CD14-positive monocyte (primary cell): ENCODE measurements around the gene BCL10. TPM values are rescaled to one million over a fixed set of nuclear protein-coding genes. Genes with fewer than 3 reads are reported as not detected.

Source experiments
- DNase-seq, 3 donors: peaks; one replicate each; pipeline ENCODE4 v3.0.0-alpha.2; 2011 to 2022
- H2AFZ ChIP-seq: 2 replicates; pipeline ENCODE4 v1.6.0; 2012; ENCODE audit warnings: mild to moderate bottlenecking, low read depth, low read length, inconsistent platforms; ENCODE audit not compliant: insufficient read depth, poor library complexity, severe bottlenecking
- H3K27ac ChIP-seq, 2 donors: 1 replicate in 1 of 2; 2 replicates in 1 of 2; pipeline ENCODE4 v1.5.1; 2012 to 2013; ENCODE audit warnings: low read length in 2 of 2, control low read depth in 1 of 2, inconsistent platforms in 1 of 2, low read depth in 1 of 2, mild to moderate bottlenecking in 1 of 2
- H3K27me3 ChIP-seq, 2 donors: one replicate each; pipeline versions ENCODE4 v1.6.0 to v1.6.1; 2011 to 2013; ENCODE audit warnings: low read length in 2 of 2; ENCODE audit not compliant: control insufficient read depth in 2 of 2, insufficient read depth in 2 of 2
- H3K36me3 ChIP-seq, 2 donors: replicated peaks in 1 of 2; 1 replicate in 1 of 2; 2 replicates in 1 of 2; pipeline versions ENCODE4 v1.5.1 to v1.6.1; 2012 to 2013; ENCODE audit warnings: low read length in 2 of 2, control low read depth in 1 of 2, inconsistent platforms in 1 of 2, mild to moderate bottlenecking in 1 of 2; ENCODE audit not compliant: insufficient read depth in 2 of 2, control insufficient read depth in 1 of 2
- H3K4me1 ChIP-seq, 2 donors: 1 replicate in 1 of 2; 2 replicates in 1 of 2; pipeline versions ENCODE4 v1.5.1 to v1.6.1; 2012 to 2013; ENCODE audit warnings: low read length in 2 of 2, control low read depth in 1 of 2, inconsistent platforms in 1 of 2, mild to moderate bottlenecking in 1 of 2, moderate library complexity in 1 of 2; ENCODE audit not compliant: insufficient read depth in 2 of 2, control insufficient read depth in 1 of 2
- H3K4me2 ChIP-seq: replicated peaks from 2 replicates; pipeline ENCODE3; 2012; ENCODE audit warnings: low read length, moderate library complexity, mild to moderate bottlenecking; ENCODE audit not compliant: poor library complexity, severe bottlenecking; ENCODE audit errors: extremely low read depth
- H3K4me3 ChIP-seq, 3 experiments: fragments of 200-600 bp in 1 of 3; sonication (generic) in 1 of 3; replicated peaks in 1 of 3; 1 replicate in 2 of 3; 2 replicates in 1 of 3; pipeline ENCODE4 v1.5.1; 2011 to 2013; ENCODE audit warnings: low read length in 3 of 3, mild to moderate bottlenecking in 3 of 3, control low read depth in 2 of 3, low read depth in 2 of 3, inconsistent platforms in 1 of 3, moderate library complexity in 1 of 3
- H3K79me2 ChIP-seq: 2 replicates; pipeline ENCODE4 v1.6.0; 2012; ENCODE audit warnings: mild to moderate bottlenecking, control low read depth, inconsistent platforms, low read length, moderate library complexity; ENCODE audit not compliant: insufficient read depth
- H3K9ac ChIP-seq: 2 replicates; pipeline ENCODE4 v1.6.0; 2017; ENCODE audit warnings: low read length, mild to moderate bottlenecking; ENCODE audit not compliant: insufficient read depth, poor library complexity, severe bottlenecking
- H3K9me3 ChIP-seq, 2 donors: replicated peaks in 1 of 2; 1 replicate in 1 of 2; 2 replicates in 1 of 2; pipeline versions ENCODE4 v1.5.1 to v1.6.1; 2012 to 2013; ENCODE audit warnings: low read length in 2 of 2, control low read depth in 1 of 2; ENCODE audit not compliant: control insufficient read depth in 1 of 2, insufficient read depth in 1 of 2
- H4K20me1 ChIP-seq: 2 replicates; pipeline ENCODE4 v1.6.0; 2012; ENCODE audit warnings: mild to moderate bottlenecking, low read length, control low read depth, moderate library complexity; ENCODE audit not compliant: insufficient read depth
- H3K27ac Mint-ChIP-seq, 7 donors: one replicate each; pipeline ENCODE4 v1.8.0; 2020; ENCODE audit warnings: mild to moderate bottlenecking in 7 of 7, mixed read lengths in 7 of 7, moderate library complexity in 6 of 7, inconsistent platforms in 2 of 7
- H3K27me3 Mint-ChIP-seq, 3 donors: one replicate each; pipeline ENCODE4 v1.8.0; 2021 to 2022; ENCODE audit warnings: low read depth in 3 of 3, mild to moderate bottlenecking in 3 of 3, mixed read lengths in 3 of 3, moderate library complexity in 3 of 3, inconsistent platforms in 1 of 3
- H3K36me3 Mint-ChIP-seq, 2 donors: one replicate each; pipeline ENCODE4 v1.8.0; 2020; ENCODE audit warnings: mixed read lengths in 2 of 2, inconsistent platforms in 1 of 2, mild to moderate bottlenecking in 1 of 2
- H3K4me1 Mint-ChIP-seq: one replicate; pipeline ENCODE4 v1.8.0; 2020; ENCODE audit warnings: mild to moderate bottlenecking, mixed read lengths
- H3K4me3 Mint-ChIP-seq, 2 donors: one replicate each; pipeline ENCODE4 v1.8.0; 2020; ENCODE audit warnings: mild to moderate bottlenecking in 2 of 2, mixed read lengths in 2 of 2, moderate library complexity in 1 of 2
- H3K9me3 Mint-ChIP-seq, 7 donors: one replicate each; pipeline ENCODE4 v1.8.0; 2020 to 2022; ENCODE audit warnings: mixed read lengths in 7 of 7, mild to moderate bottlenecking in 6 of 7, moderate library complexity in 6 of 7, inconsistent platforms in 2 of 7
- WGBS: methylation state at CpG from one replicate; pipeline ENCODE4 v1.1.5; 2013; ENCODE audit warnings: missing lambda C conversion rate; ENCODE audit not compliant: insufficient coverage; 5-methylcytosine and 5-hydroxymethylcytosine counted together
- intact Hi-C, 2 donors: fragments of 100-400 bp; cut with micrococcal nuclease; formaldehyde crosslinking; loops; one replicate each; pipeline versions ENCODE4 v1.15.0 to v1.15.1; 2023
- polyA plus RNA-seq, 3 donors: library from polyadenylated mRNA; depleted of rRNA in 1 of 3; unstranded in 2 of 3; stranded (reverse) in 1 of 3; fragments of 300-500 nt in 2 of 3; fragments of >200 nt in 1 of 3; fragmentation: Illumina TruSeq in 2 of 3; gene quantifications; 1 replicate in 2 of 3; 2 replicates in 1 of 3; pipeline ENCODE4 v1.2.3, GENCODE V29; 2012 to 2021
- TF ChIP-seq, protein P1 (sequence below): fragments of 200-600 bp; IDR thresholded peaks from one replicate; pipeline ENCODE4 v1.8.0; 2022; ENCODE audit warnings: antibody characterized with exemption, mild to moderate bottlenecking

BCL10 gene
- polyA plus RNA-seq, 3 donors = 22.7 to 27.9 (median 26.9) TPM

GRCh38 chr1:85282424-85282823 lies 6.0 kb upstream of the BCL10 start:
- TF ChIP-seq, protein P1, sequence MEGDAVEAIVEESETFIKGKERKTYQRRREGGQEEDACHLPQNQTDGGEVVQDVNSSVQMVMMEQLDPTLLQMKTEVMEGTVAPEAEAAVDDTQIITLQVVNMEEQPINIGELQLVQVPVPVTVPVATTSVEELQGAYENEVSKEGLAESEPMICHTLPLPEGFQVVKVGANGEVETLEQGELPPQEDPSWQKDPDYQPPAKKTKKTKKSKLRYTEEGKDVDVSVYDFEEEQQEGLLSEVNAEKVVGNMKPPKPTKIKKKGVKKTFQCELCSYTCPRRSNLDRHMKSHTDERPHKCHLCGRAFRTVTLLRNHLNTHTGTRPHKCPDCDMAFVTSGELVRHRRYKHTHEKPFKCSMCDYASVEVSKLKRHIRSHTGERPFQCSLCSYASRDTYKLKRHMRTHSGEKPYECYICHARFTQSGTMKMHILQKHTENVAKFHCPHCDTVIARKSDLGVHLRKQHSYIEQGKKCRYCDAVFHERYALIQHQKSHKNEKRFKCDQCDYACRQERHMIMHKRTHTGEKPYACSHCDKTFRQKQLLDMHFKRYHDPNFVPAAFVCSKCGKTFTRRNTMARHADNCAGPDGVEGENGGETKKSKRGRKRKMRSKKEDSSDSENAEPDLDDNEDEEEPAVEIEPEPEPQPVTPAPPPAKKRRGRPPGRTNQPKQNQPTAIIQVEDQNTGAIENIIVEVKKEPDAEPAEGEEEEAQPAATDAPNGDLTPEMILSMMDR = no peak
- DNase-seq = no peak
- 86% methylated on average over 1 of the region's 1 CpG for WGBS
- Mint-ChIP-seq H3K4me3 (no peak overlapping the region), H3K27me3 (peaks cover 5 to 11% (median 7%) of the 10 kb centered on the region in 3 donors), H3K27ac (no peak overlapping the region), H3K4me1 (peaks cover 20% of the 10 kb centered on the region), H3K36me3 (no peaks in the 10 kb centered on the region), H3K9me3 (peaks cover 0 to 2% (median 0%) of the 10 kb centered on the region in 7 donors)
- Histone ChIP-seq H3K27me3 (no peaks in the 10 kb centered on the region), H3K36me3 (no peaks in the 10 kb centered on the region), H3K79me2 (no peaks in the 10 kb centered on the region), H4K20me1 (no peaks in the 10 kb centered on the region), H3K27ac (no peak overlapping the region), H3K4me3 (no peak overlapping the region), H3K9me3 (no peaks in the 10 kb centered on the region), H3K4me1 (peaks cover 20 to 23% of the 10 kb centered on the region in 2 donors), H2AFZ (no peak overlapping the region), H3K4me2 (no peak overlapping the region), H3K9ac (no peak overlapping the region)
- intact Hi-C loops = loop anchor here in 1 of 2 donors (10.0 kb wide), 1 partner anchor 598 kb away; no protein-coding TSS in a partner anchor

- Mint-ChIP-seq H3K27ac (no peak overlapping the region), H3K4me3 (no peak overlapping the region), H3K36me3 (no peaks in the 10 kb centered on the region), H3K27me3 (peaks cover 5 to 11% (median 7%) of the 10 kb centered on the region in 3 donors), H3K9me3 (peaks cover 0 to 2% (median 0%) of the 10 kb centered on the region in 7 donors), H3K4me1 (peaks cover 28% of the 10 kb centered on the region)
- no peak for DNase-seq
- no peaks in the 10 kb centered on the region for H3K9me3 ChIP-seq
- H3K27ac ChIP-seq = no peak overlapping the region
- no peak overlapping the region for H3K4me2 ChIP-seq
- peaks cover 29 to 34% of the 10 kb centered on the region in 2 donors for H3K4me1 ChIP-seq
- no peak overlapping the region for H3K9ac ChIP-seq
- 84% methylated on average over 3 of the region's 4 CpGs for WGBS
- intact Hi-C loops = loop anchor here in 1 of 2 donors (10.0 kb wide), 1 partner anchor 596 kb away; no protein-coding TSS in a partner anchor
- H2AFZ ChIP-seq = no peak overlapping the region
- H3K27me3 ChIP-seq = no peaks in the 10 kb centered on the region
- no peaks in the 10 kb centered on the region for H4K20me1 ChIP-seq
- no peak overlapping the region for H3K4me3 ChIP-seq
- TF ChIP-seq, protein P1 = no peak
- H3K79me2 ChIP-seq = peaks cover 6% of the 10 kb centered on the region
- no peaks in the 10 kb centered on the region for H3K36me3 ChIP-seq
Observed at GRCh38 chr1:85280636-85281035, 4.2 kb upstream of the BCL10 start.
